H1 (cell line): ENCODE data around the gene UGT1A7. TPM values are rescaled to one million over a fixed set of nuclear protein-coding genes. Genes with fewer than 3 reads are reported as not detected.

Experiments used
- CTCF ChIA-PET: fragments of 300-600 bp; sonication (Branson Sonifier 250); formaldehyde crosslinking; loops from one replicate; lab custom pipeline; 2021; ENCODE audit not compliant: partially characterized antibody; lab: Charles Lee
- POLR2A ChIA-PET: fragments of 300-600 bp; sonication (Branson Sonifier 250); formaldehyde crosslinking; loops from one replicate; lab custom pipeline; 2021; ENCODE audit warnings: inconsistent platforms; ENCODE audit not compliant: partially characterized antibody; lab: Charles Lee
- DNase-seq, 2 experiments: peaks; one replicate each; pipeline versions ENCODE4 v3.0.0 to v3.0.0-alpha.2; 2010 to 2022; ENCODE audit warnings: low spot score in 2 of 2, low read depth in 1 of 2, mixed read lengths in 1 of 2
- FAIRE-seq: peaks from 2 replicates; lab custom pipeline; 2011; peaks lifted over from hg19 to GRCh38; lab: Jason Lieb, UNC
- H2AFZ ChIP-seq: 2 replicates; pipeline ENCODE4 v1.8.1; 2012; ENCODE audit warnings: low read length, inconsistent platforms
- H2AK5ac ChIP-seq: 2 replicates; pipeline ENCODE4 v1.6.1; 2013; ENCODE audit warnings: low read depth, low read length
- H2BK120ac ChIP-seq: replicated peaks from 2 replicates; pipeline ENCODE3; 2013; ENCODE audit warnings: low read depth, low read length, inconsistent platforms
- H2BK12ac ChIP-seq: 2 replicates; pipeline ENCODE4 v1.6.1; 2013; ENCODE audit warnings: low read depth, low read length
- H2BK15ac ChIP-seq: 2 replicates; pipeline ENCODE4 v1.6.1; 2013; ENCODE audit warnings: low read length
- H2BK20ac ChIP-seq: 2 replicates; pipeline ENCODE4 v1.6.1; 2013; ENCODE audit warnings: low read length
- H2BK5ac ChIP-seq: 2 replicates; pipeline ENCODE4 v1.6.1; 2013; ENCODE audit warnings: low read depth, low read length
- H3K14ac ChIP-seq: 2 replicates; pipeline ENCODE4 v1.6.1; 2013; ENCODE audit warnings: inconsistent platforms; ENCODE audit not compliant: insufficient read length
- H3K18ac ChIP-seq: 2 replicates; pipeline ENCODE4 v1.6.1; 2013; ENCODE audit warnings: low read length; ENCODE audit errors: extremely low read depth
- H3K23ac ChIP-seq: 2 replicates; pipeline ENCODE4 v1.6.1; 2013; ENCODE audit warnings: inconsistent platforms; ENCODE audit not compliant: insufficient read length
- H3K23me2 ChIP-seq: 2 replicates; pipeline ENCODE4 v1.6.1; 2013; ENCODE audit warnings: low read depth, low read length
- H3K27ac ChIP-seq: 2 replicates; pipeline ENCODE4 v1.6.1; 2011; ENCODE audit warnings: low read depth, low read length, inconsistent platforms
- H3K27me3 ChIP-seq, 4 experiments: replicated peaks in 1 of 4; 1 replicate in 1 of 4; 2 replicates in 3 of 4; pipeline versions ENCODE4 v1.6.1 to v1.8.1; 2011 to 2013; ENCODE audit warnings: low read length in 3 of 4, mild to moderate bottlenecking in 3 of 4, inconsistent platforms in 2 of 4, mixed read lengths in 2 of 4, moderate library complexity in 1 of 4; ENCODE audit not compliant: control insufficient read depth in 3 of 4, insufficient read depth in 3 of 4; ENCODE audit errors: extremely low read depth in 1 of 4
- H3K36me3 ChIP-seq, 4 experiments: 2 replicates each; pipeline versions ENCODE4 v1.6.1 to v1.8.1; 2011 to 2013; ENCODE audit warnings: mild to moderate bottlenecking in 4 of 4, low read length in 3 of 4, moderate library complexity in 2 of 4, control low read depth in 1 of 4, inconsistent platforms in 1 of 4; ENCODE audit not compliant: insufficient read depth in 4 of 4, control insufficient read depth in 2 of 4
- H3K4ac ChIP-seq: replicated peaks from 2 replicates; pipeline ENCODE3; 2013; ENCODE audit warnings: low read length, low read depth, mixed read lengths, inconsistent platforms; ENCODE audit not compliant: insufficient read length
- H3K4me1 ChIP-seq, 4 experiments: replicated peaks in 1 of 4; 1 replicate in 1 of 4; 2 replicates in 3 of 4; pipeline versions ENCODE4 v1.6.1 to v1.8.1; 2011 to 2013; ENCODE audit warnings: low read length in 3 of 4, inconsistent platforms in 2 of 4, mixed read lengths in 1 of 4; ENCODE audit not compliant: insufficient read depth in 4 of 4, control insufficient read depth in 3 of 4
- H3K4me2 ChIP-seq, 2 experiments: 2 replicates each; pipeline versions ENCODE4 v1.6.1 to v1.8.1; 2011 to 2013; ENCODE audit warnings: low read depth in 2 of 2, low read length in 2 of 2, control low read depth in 1 of 2, inconsistent platforms in 1 of 2, mild to moderate bottlenecking in 1 of 2; ENCODE audit not compliant: insufficient read depth in 1 of 2
- H3K4me3 ChIP-seq, 4 experiments: fragments of 200-600, 300-600 bp in 1 of 4; sonication (generic), shearing (Covaris generic), sonication (Bioruptor Twin) in 1 of 4; 2 replicates each; pipeline versions ENCODE4 v1.5.1 to v1.8.1; 2011 to 2016; ENCODE audit warnings: low read length in 4 of 4, low read depth in 3 of 4, control low read depth in 2 of 4, inconsistent platforms in 2 of 4, mild to moderate bottlenecking in 2 of 4, mixed read lengths in 1 of 4, moderate library complexity in 1 of 4; ENCODE audit not compliant: insufficient read depth in 2 of 4; ENCODE audit errors: extremely low read depth in 1 of 4
- H3K56ac ChIP-seq: replicated peaks from 2 replicates; pipeline ENCODE3; 2013; ENCODE audit warnings: low read depth, mild to moderate bottlenecking, mixed read lengths, low read length, inconsistent platforms; ENCODE audit not compliant: insufficient read length
- H3K79me1 ChIP-seq: 2 replicates; pipeline ENCODE4 v1.6.1; 2013; ENCODE audit warnings: low read depth, low read length, control low read depth
- H3K79me2 ChIP-seq, 2 experiments: 2 replicates each; pipeline versions ENCODE4 v1.6.1 to v1.8.1; 2012 to 2013; ENCODE audit warnings: low read length in 2 of 2, mild to moderate bottlenecking in 2 of 2, inconsistent platforms in 1 of 2; ENCODE audit not compliant: insufficient read depth in 2 of 2, control insufficient read depth in 1 of 2
- H3K9ac ChIP-seq, 4 experiments: replicated peaks in 1 of 4; 1 replicate in 1 of 4; 2 replicates in 3 of 4; pipeline versions ENCODE4 v1.6.1 to v1.8.1; 2011 to 2013; ENCODE audit warnings: low read depth in 3 of 4, low read length in 3 of 4, control low read depth in 2 of 4, mild to moderate bottlenecking in 2 of 4, moderate library complexity in 2 of 4, inconsistent platforms in 1 of 4; ENCODE audit errors: extremely low read depth in 1 of 4
- H3K9me3 ChIP-seq, 2 experiments: 2 replicates each; pipeline versions ENCODE4 v1.6.1 to v1.8.1; 2012 to 2013; ENCODE audit warnings: mild to moderate bottlenecking in 2 of 2, moderate library complexity in 2 of 2, control low read depth in 1 of 2, inconsistent platforms in 1 of 2, low read depth in 1 of 2, low read length in 1 of 2, mixed read lengths in 1 of 2; ENCODE audit not compliant: insufficient read depth in 2 of 2
- H4K20me1 ChIP-seq, 2 experiments: replicated peaks in 1 of 2; 2 replicates each; pipeline versions ENCODE3 to v1.8.1; 2011 to 2013; ENCODE audit warnings: inconsistent platforms in 2 of 2, low read length in 2 of 2, mild to moderate bottlenecking in 1 of 2; ENCODE audit not compliant: insufficient read depth in 2 of 2, control insufficient read depth in 1 of 2
- H4K5ac ChIP-seq: 2 replicates; pipeline ENCODE4 v1.6.1; 2013; ENCODE audit warnings: low read length, low read depth, mixed read lengths, inconsistent platforms; ENCODE audit not compliant: insufficient read length
- H4K8ac ChIP-seq: 2 replicates; pipeline ENCODE4 v1.8.0; 2013; ENCODE audit warnings: mild to moderate bottlenecking, moderate library complexity, low read length, inconsistent platforms; ENCODE audit not compliant: insufficient read depth; ENCODE audit errors: extremely low read depth
- H4K91ac ChIP-seq: replicated peaks from 2 replicates; pipeline ENCODE3; 2013; ENCODE audit warnings: low read length, mixed read lengths, inconsistent platforms; ENCODE audit not compliant: insufficient read length
- CHD1 ChIP-seq: IDR thresholded peaks from 2 replicates; pipeline ENCODE4 v1.6.1; 2012; ENCODE audit warnings: low read depth, low read length, improper control_type of control experiment
- CHD2 ChIP-seq: IDR thresholded peaks from 2 replicates; pipeline ENCODE4 v1.6.1; 2012; ENCODE audit warnings: low read length, improper control_type of control experiment
- HDAC6 ChIP-seq: IDR thresholded peaks from one replicate; pipeline ENCODE4 v1.7.1; 2012; ENCODE audit warnings: low read depth, mild to moderate bottlenecking, inconsistent platforms, low read length, moderate library complexity
- TAF7 ChIP-seq: optimal IDR thresholded peaks from 2 replicates; pipeline ENCODE3; 2011; ENCODE audit warnings: low read depth, mild to moderate bottlenecking, inconsistent platforms, low read length, moderate library complexity, borderline replicate concordance
- WGBS, 2 experiments: shearing (Covaris generic) in 1 of 2; methylation state at CpG; one replicate each; pipeline versions ENCODE4 v1.1.6 to v1.1.7; 2013 to 2015; ENCODE audit warnings: low lambda C conversion rate in 2 of 2, mixed read lengths in 2 of 2, inconsistent platforms in 1 of 2, low coverage in 1 of 2, missing lambda C conversion rate in 1 of 2; ENCODE audit not compliant: insufficient replicate concordance in 2 of 2, insufficient coverage in 1 of 2, insufficient read length in 1 of 2; ENCODE audit errors: extremely low coverage in 1 of 2, missing lambda C conversion rate in 1 of 2; 5-methylcytosine and 5-hydroxymethylcytosine counted together
- polyA plus RNA-seq, 7 experiments: library from polyadenylated mRNA; depleted of rRNA in 3 of 7; stranded (reverse) in 5 of 7; unstranded in 2 of 7; fragments of >200 nt in 5 of 7; fragments of 200-250 nt in 2 of 7; gene quantifications; 1 replicate in 5 of 7; 2 replicates in 1 of 7; 4 replicates in 1 of 7; pipeline versions ENCODE4 v1.2.1 to v1.2.3, GENCODE V29; 2011 to 2013; ENCODE audit warnings: missing spikeins in 2 of 7, mixed read lengths in 2 of 7
- total RNA-seq: library from RNA; stranded (reverse); fragmentation: NEBNext Ultra II Directional; extraction: Animal tissue kit (Norgen Biotek cat#: 25700); gene quantifications from 2 replicates; pipeline ENCODE4 v1.2.1, GENCODE V29; 2021

The UGT1A7 gene
- total and polyA plus RNA-seq, 2 of the 8 experiments (the other 6 are each of a cell fraction or from before 2014, with no cell fraction given) = not detected

DNA sequence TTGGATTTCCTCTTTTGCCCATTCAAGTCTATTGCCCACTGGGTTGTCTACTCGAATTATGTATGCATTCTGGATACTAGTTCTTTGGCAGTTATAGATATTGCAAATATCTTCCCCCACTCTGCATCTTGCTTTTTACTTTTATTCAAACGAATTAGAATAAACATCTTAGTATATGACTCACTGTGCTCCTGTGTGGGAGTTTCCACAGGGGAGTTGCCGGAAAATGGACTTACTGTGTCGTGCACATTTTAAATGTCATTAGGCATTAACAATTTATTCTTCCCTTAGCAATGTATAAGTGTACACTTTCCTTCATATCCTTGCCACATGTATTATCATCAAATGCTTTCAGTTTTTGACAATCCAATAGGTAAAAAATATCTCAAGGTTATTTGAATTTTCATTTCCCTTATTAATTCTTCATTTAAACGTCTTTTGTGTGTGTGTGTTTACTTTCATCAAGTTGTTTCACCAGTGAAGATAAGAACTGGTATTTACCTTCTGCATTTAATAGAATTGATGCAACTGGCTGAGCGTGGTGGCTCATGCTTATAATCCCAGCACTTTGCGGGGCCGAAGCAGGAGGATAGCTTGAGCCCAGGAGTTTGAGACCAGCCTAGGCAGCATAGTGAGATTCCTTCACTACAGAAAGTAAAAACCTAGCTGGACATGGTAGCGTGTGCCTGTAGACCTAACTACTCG lies 26.4 kb downstream of the UGT1A7 start:
- Histone ChIP-seq H3K4me2 (no peak overlapping the region), H2BK12ac (no peak overlapping the region), H3K9ac (no peak overlapping the region), H3K36me3 (no peaks in the 10 kb centered on the region), H3K79me1 (no peaks in the 10 kb centered on the region), H3K27me3 (peaks cover 0 to 1% (median 0%) of the 10 kb centered on the region in 4 experiments; a peak in 1 of 7 replicates), H3K23me2 (no peaks in the 10 kb centered on the region), H3K79me2 (no peaks in the 10 kb centered on the region), H2BK20ac (no peak overlapping the region), H3K23ac (no peak overlapping the region), H4K91ac (no peak overlapping the region), H2AFZ (no peak overlapping the region), H3K4me1 (no peaks in the 10 kb centered on the region), H4K5ac (no peak overlapping the region), H3K14ac (no peak overlapping the region), H4K20me1 (no peaks in the 10 kb centered on the region), H4K8ac (no peak overlapping the region), H3K18ac (no peak overlapping the region), H3K4ac (no peak overlapping the region), H3K9me3 (no peaks in the 10 kb centered on the region), H3K4me3 (no peak overlapping the region), H2BK5ac (no peak overlapping the region), H2BK15ac (no peak overlapping the region), H2BK120ac (no peak overlapping the region), H3K56ac (no peak overlapping the region), H3K27ac (no peak overlapping the region), H2AK5ac (no peak overlapping the region)
- FAIRE-seq (no peak), DNase-seq (no peak)
- ChIA-PET CTCF (interaction anchor here (0.6 kb wide), 1 partner anchor 11 kb away, joined by 5 read pairs; no protein-coding TSS in a partner anchor), POLR2A (interaction anchor here (0.7 kb wide), 1 partner anchor 780 kb away, joined by 3 read pairs; no protein-coding TSS in a partner anchor)
- WGBS, 2 experiments = 93% methylated on average over 10 of the region's 10 CpGs; no CpG with 5 or more reads in 1 of the 2 experiments
- no peak for TF ChIP-seq CHD2
- no peak for TF ChIP-seq CHD1
- no peak for TF ChIP-seq HDAC6
- no peak for TF ChIP-seq TAF7
